Fibroblast of villous mesenchyme (primary cell): Measurements from ENCODE around the gene SMG6. TPM values are rescaled to one million over a fixed set of nuclear protein-coding genes. Genes with fewer than 3 reads are reported as not detected.

Experiments used
- DNase-seq: peaks from one replicate; pipeline ENCODE4 v3.0.0-alpha.2; 2010; ENCODE audit warnings: low read depth
- H3K4me3 ChIP-seq: 2 replicates; pipeline ENCODE4 v1.5.1; 2011; ENCODE audit warnings: low read depth, mild to moderate bottlenecking, low read length
- CTCF ChIP-seq: IDR thresholded peaks from 2 replicates; pipeline ENCODE4 v1.5.1; 2012; ENCODE audit warnings: low read depth, mild to moderate bottlenecking, low read length; ENCODE audit not compliant: insufficient read depth
- total RNA-seq: library from RNA; depleted of rRNA; stranded (reverse); fragments of >200 nt; gene quantifications from 2 replicates; pipeline ENCODE4 v1.2.3, GENCODE V29; 2012

SMG6 gene
- total RNA-seq, 1 donor, result 50.5 TPM

GRCh38 chr17:2064520-2064971 is 239.0 kb downstream of the SMG6 start:
- peak; percentile 35 for DNase-seq
- no peak overlapping the region for H3K4me3 ChIP-seq
- no peak for TF ChIP-seq CTCF

- no peak for TF ChIP-seq CTCF
- H3K4me3 ChIP-seq, result no peak overlapping the region
- DNase-seq, result peak; percentile 24
These were observed 239.5 kb downstream of the SMG6 start for GRCh38 chr17:2064147-2064489.

GRCh38 chr17:2063261-2064146 is 240.1 kb downstream of the SMG6 start:
- peak; percentile 94 for DNase-seq
- H3K4me3 ChIP-seq, result no peak overlapping the region
- no peak for TF ChIP-seq CTCF

GRCh38 chr17:2062571-2063183 is 240.9 kb downstream of the SMG6 start:
- no peak overlapping the region for H3K4me3 ChIP-seq
- no peak for TF ChIP-seq CTCF
- DNase-seq, result peak; percentile 57

- no peak overlapping the region for H3K4me3 ChIP-seq
- TF ChIP-seq CTCF, result no peak
- peak; percentile 43 for DNase-seq
These were observed 242.1 kb downstream of the SMG6 start for GRCh38 chr17:2061441-2061958.

GRCh38 chr17:2060681-2061440 is 242.7 kb downstream of the SMG6 start:
- no peak for TF ChIP-seq CTCF
- no peak overlapping the region for H3K4me3 ChIP-seq
- DNase-seq, result peak; percentile 60
